Astrocyte of the cerebellum (primary cell): Measurements from ENCODE around the gene MED8.

Source experiments
- DNase-seq: peaks from one replicate; pipeline ENCODE4 v3.0.0-alpha.2; 2011; ENCODE audit warnings: low read depth
- H3K4me3 ChIP-seq: 2 replicates; pipeline ENCODE4 v1.5.1; 2011; ENCODE audit warnings: mild to moderate bottlenecking, low read depth, low read length, moderate library complexity
- in situ Hi-C: cut with HindIII; loops from 2 replicates; pipeline ENCODE4 v1.10.0; 2017; ENCODE audit warnings: low sequenced_read_pairs
- TF ChIP-seq, protein P1 (sequence below): IDR thresholded peaks from 2 replicates; pipeline ENCODE4 v1.5.1; 2012; ENCODE audit warnings: low read length, low read depth, moderate library complexity, mild to moderate bottlenecking; ENCODE audit errors: missing control alignments

The MED8 gene

DNA sequence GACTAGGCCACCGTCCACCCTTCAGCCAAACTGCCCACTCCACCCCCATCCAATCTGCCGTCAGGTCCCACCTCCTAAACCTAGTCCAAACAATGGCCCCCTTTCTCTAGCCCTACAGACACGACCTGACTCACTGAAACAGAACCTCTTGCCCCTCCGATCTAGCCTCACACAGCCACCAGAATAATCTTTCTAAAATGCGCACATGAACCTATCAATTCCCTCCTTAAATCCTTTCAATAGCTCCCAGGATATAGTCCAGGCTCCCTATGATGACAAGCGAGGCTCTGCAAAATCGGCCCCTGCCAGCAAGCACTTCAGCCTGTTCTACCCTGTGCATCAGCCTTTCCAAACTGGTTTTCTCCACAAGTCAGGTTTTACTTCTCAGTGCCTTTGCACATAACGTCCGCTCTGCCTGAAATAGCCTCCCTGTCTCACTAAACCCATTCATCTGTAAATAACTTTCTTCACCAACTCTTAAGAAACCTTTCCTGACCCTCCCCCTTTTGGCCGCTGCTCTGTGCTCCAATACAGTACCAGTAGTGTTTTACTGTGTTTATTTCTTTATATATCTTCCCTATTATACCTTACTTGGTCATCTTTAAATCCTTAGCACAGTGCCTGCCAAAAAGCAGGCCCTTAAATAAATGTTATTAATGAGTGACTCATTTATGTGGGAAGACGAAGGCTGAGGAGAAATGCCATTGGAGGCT, 39.9 kb downstream of the MED8 start:
- in situ Hi-C loops = no loop called here
- DNase-seq = peak; percentile 38
- TF ChIP-seq, protein P1, sequence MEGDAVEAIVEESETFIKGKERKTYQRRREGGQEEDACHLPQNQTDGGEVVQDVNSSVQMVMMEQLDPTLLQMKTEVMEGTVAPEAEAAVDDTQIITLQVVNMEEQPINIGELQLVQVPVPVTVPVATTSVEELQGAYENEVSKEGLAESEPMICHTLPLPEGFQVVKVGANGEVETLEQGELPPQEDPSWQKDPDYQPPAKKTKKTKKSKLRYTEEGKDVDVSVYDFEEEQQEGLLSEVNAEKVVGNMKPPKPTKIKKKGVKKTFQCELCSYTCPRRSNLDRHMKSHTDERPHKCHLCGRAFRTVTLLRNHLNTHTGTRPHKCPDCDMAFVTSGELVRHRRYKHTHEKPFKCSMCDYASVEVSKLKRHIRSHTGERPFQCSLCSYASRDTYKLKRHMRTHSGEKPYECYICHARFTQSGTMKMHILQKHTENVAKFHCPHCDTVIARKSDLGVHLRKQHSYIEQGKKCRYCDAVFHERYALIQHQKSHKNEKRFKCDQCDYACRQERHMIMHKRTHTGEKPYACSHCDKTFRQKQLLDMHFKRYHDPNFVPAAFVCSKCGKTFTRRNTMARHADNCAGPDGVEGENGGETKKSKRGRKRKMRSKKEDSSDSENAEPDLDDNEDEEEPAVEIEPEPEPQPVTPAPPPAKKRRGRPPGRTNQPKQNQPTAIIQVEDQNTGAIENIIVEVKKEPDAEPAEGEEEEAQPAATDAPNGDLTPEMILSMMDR = no peak
- peak overlapping the region; percentile 47 for H3K4me3 ChIP-seq

DNA sequence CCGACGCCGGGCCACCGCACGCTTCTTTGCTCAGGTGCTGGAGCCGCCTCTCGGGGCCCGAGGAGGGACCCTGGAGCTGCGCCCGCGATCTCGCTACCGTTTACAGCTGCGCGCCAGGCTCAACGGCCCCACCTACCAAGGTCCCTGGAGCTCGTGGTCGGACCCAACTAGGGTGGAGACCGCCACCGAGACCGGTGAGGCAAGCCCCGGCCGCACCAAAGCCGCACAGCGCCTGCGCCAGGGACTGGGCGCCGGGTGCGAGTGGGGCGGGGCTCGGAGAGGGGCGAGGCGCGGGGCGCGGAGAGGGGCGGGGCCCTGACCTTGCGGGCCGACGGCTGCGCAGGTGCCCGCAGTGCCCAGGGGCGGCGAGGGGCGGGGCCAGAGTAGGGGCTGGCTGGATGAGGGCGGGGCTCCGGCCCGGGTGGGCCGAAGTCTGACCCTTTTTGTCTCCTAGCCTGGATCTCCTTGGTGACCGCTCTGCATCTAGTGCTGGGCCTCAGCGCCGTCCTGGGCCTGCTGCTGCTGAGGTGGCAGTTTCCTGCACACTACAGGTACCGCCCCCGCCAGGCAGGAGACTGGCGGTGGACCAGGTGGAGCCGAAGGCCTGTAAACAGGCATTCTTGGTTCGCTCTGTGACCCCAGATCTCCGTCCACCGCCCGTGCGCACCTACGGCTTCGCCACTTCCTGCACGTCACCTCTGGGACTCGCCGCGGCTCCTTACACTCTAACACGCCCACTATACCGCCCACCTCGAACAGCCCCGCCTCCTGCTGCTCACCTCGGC, 40.6 kb downstream of the MED8 start:
- H3K4me3 ChIP-seq = peak overlapping the region; percentile 47
- DNase-seq = no peak
- TF ChIP-seq, protein P1 = no peak
- in situ Hi-C loops = no loop called here

DNA sequence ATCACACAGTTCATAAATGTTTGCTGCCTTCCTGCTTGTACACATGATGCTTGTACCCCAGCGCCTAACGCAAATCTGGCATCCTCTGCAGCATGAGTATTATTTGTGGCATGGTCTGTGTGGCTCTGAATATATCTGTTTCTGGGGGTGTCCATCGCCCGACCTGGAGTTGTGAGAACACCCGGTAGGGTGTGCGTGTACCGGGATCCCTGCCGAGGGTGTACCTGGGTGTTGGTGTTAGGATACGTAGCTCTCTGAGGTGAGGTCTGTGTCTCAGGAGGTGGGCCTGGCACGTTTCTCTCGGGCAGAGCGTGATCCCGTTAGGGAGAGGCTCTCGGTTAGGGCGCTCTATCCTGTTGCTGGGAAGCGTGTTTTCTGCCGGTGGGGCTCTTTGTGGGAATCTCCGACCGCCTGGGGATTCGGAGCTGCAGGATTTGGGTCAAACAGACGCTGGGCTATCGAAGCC, 41.2 kb downstream of the MED8 start:
- in situ Hi-C loops = no loop called here
- no peak for DNase-seq

DNA sequence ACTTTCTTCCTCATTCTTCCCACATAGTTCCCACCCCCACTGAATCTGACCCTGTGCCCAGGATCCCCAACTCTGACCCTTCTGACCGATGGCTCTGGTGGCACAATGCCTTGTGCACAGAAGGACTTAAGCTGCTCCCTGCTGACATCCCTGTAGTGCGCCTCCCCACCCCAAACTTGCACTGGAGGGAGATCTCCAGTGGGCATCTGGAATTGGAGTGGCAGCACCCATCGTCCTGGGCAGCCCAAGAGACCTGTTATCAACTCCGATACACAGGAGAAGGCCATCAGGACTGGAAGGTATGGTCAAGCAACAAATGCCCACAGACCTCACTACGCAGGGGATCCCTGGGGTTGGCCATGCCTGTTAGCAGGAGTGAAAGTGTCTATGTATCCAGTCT, 43.0 kb downstream of the MED8 start:
- H3K4me3 ChIP-seq = no peak overlapping the region
- TF ChIP-seq, protein P1 = no peak
- DNase-seq = no peak
- in situ Hi-C loops = no loop called here

More for the DNA sequence above, 41.2 kb downstream of the MED8 start:
- peak overlapping the region; percentile 47 for H3K4me3 ChIP-seq
- TF ChIP-seq, protein P1 = no peak

DNA sequence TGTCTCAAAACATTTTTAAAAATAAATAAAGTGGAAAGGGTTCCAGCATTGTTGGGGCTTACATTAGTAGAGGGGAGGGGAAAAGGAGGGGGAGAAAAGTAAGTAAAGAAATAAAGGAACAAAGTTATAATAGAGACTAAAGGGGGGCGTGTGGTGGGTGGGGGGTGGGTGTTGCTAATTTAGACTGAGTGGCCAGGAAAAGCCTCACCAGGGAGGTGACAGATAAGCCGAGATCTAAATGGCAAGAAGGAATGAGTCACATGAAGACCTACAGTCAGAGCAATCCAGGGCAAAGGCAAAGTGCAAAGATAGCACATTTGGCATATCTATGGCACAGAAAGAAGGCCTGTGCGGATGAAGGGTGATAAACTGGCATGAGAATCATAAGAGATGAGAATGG, 44.5 kb downstream of the MED8 start:
- TF ChIP-seq, protein P1 = no peak
- DNase-seq = no peak
- in situ Hi-C loops = no loop called here

DNA sequence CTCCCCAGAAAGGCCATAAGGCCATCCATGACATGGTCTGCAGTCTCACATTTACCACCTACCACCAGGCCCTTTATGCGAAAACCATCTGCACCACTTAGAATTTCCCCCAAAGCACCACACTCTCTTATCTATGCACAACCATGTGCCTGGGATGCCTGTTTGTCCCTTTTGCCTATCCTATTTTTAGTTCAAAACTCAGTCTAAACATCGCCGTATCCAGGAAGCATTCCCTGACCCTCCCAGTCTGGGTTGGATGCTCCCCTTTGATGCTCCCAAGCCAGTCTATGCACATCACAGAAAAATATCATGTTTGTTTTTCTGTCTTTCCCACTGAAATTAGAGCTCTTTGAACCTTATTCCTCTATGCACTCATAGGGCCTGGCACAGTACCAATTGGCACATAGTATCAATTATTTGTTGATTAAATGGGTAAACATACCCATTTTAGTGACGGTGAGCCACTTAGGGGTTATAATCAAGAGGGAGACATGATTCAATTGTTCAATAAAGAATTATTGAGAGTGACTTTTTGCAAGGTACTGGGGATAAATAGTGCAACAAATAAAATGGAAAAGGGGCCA, 45.2 kb downstream of the MED8 start:
- in situ Hi-C loops = no loop called here
- no peak for DNase-seq
- H3K4me3 ChIP-seq = no peak overlapping the region
- TF ChIP-seq, protein P1 = no peak

More for the DNA sequence above, 44.5 kb downstream of the MED8 start:
- no peak overlapping the region for H3K4me3 ChIP-seq
